H1 (cell line): ENCODE results near the gene SPRR1A. TPM values are rescaled to one million over a fixed set of nuclear protein-coding genes. Genes with fewer than 3 reads are reported as not detected.

ENCODE experiments used
- CBX8 ChIP-seq: fragments of 300-800, 300-1000 bp; sonication (generic); IDR thresholded peaks from 2 replicates; pipeline ENCODE4 v1.7.1; 2016; ENCODE audit warnings: low read depth, low read length, borderline replicate concordance
- CHD7 ChIP-seq: fragments of 300-600 bp; sonication (generic); IDR thresholded peaks from 2 replicates; pipeline ENCODE4 v1.7.1; 2012; ENCODE audit warnings: low read length, moderate library complexity, mild to moderate bottlenecking, inconsistent platforms; ENCODE audit not compliant: insufficient replicate concordance
- CREB1 ChIP-seq: IDR thresholded peaks from 2 replicates; pipeline ENCODE4 v1.6.1; 2012; ENCODE audit warnings: inconsistent platforms
- SP1 ChIP-seq: IDR thresholded peaks from 2 replicates; pipeline ENCODE4 v1.6.1; 2011; ENCODE audit warnings: low read depth, low read length
- SP4 ChIP-seq: IDR thresholded peaks from 2 replicates; pipeline ENCODE4 v1.6.1; 2012; ENCODE audit warnings: low read length, inconsistent platforms
- polyA plus RNA-seq, 7 experiments: library from polyadenylated mRNA; depleted of rRNA in 3 of 7; stranded (reverse) in 5 of 7; unstranded in 2 of 7; fragments of >200 nt in 5 of 7; fragments of 200-250 nt in 2 of 7; gene quantifications; 1 replicate in 5 of 7; 2 replicates in 1 of 7; 4 replicates in 1 of 7; pipeline versions ENCODE4 v1.2.1 to v1.2.3, GENCODE V29; 2011 to 2013; ENCODE audit warnings: missing spikeins in 2 of 7, mixed read lengths in 2 of 7
- total RNA-seq: library from RNA; stranded (reverse); fragmentation: NEBNext Ultra II Directional; extraction: Animal tissue kit (Norgen Biotek cat#: 25700); gene quantifications from 2 replicates; pipeline ENCODE4 v1.2.1, GENCODE V29; 2021
- TF ChIP-seq, protein P1 (sequence below): IDR thresholded peaks from 2 replicates; pipeline ENCODE4 v1.6.1; 2011; ENCODE audit warnings: low read depth, mild to moderate bottlenecking, low read length; ENCODE audit not compliant: insufficient read depth

SPRR1A gene
- total and polyA plus RNA-seq, 2 of the 8 experiments (the other 6 are each of a cell fraction or from before 2014, with no cell fraction given), result not detected

DNA sequence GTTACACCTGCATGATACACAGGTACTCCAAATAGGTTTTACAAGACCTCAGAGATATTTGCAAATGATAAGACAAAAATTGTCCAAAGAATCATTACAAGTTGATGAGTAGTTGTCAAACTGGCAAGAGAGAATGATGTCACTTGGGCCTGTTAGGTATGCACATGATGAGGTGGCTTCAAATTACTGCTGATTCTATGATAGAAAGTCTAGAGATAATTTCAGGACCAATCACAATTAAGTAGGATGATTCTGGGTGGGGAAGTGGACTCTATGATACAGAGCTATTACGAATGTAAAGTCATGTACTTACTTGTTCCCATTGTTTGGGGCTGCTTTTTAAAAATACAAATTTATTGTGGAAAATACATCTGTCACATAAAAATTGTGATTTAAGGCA lies 41.9 kb downstream of the SPRR1A start (continued):
- TF ChIP-seq CHD7 (no peak), SP1 (no peak), CBX8 (no peak), CREB1 (no peak), SP4 (no peak)
- TF ChIP-seq, protein P1, sequence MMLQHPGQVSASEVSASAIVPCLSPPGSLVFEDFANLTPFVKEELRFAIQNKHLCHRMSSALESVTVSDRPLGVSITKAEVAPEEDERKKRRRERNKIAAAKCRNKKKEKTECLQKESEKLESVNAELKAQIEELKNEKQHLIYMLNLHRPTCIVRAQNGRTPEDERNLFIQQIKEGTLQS, result no peak
